GM12892 (cell line): ENCODE results near the gene ODF4.

ENCODE experiments used
- DNase-seq: peaks from one replicate; pipeline ENCODE4 v3.0.0; 2011; ENCODE audit not compliant: insufficient read length
- FAIRE-seq: peaks from 2 replicates; lab custom pipeline; 2011; peaks lifted over from hg19 to GRCh38; lab: Jason Lieb, UNC
- POLR2A ChIP-seq: IDR thresholded peaks from 2 replicates; pipeline ENCODE4 v1.6.1; 2011; ENCODE audit warnings: low read depth, low read length, control low read depth
- POLR2AphosphoS5 ChIP-seq: IDR thresholded peaks from 2 replicates; pipeline ENCODE4 v1.6.1; 2011; ENCODE audit warnings: low read depth, low read length, control low read depth
- TAF1 ChIP-seq: IDR thresholded peaks from 2 replicates; pipeline ENCODE4 v1.6.1; 2011; ENCODE audit warnings: low read depth, mild to moderate bottlenecking, control low read depth, low read length, borderline replicate concordance

Gene ODF4

DNA sequence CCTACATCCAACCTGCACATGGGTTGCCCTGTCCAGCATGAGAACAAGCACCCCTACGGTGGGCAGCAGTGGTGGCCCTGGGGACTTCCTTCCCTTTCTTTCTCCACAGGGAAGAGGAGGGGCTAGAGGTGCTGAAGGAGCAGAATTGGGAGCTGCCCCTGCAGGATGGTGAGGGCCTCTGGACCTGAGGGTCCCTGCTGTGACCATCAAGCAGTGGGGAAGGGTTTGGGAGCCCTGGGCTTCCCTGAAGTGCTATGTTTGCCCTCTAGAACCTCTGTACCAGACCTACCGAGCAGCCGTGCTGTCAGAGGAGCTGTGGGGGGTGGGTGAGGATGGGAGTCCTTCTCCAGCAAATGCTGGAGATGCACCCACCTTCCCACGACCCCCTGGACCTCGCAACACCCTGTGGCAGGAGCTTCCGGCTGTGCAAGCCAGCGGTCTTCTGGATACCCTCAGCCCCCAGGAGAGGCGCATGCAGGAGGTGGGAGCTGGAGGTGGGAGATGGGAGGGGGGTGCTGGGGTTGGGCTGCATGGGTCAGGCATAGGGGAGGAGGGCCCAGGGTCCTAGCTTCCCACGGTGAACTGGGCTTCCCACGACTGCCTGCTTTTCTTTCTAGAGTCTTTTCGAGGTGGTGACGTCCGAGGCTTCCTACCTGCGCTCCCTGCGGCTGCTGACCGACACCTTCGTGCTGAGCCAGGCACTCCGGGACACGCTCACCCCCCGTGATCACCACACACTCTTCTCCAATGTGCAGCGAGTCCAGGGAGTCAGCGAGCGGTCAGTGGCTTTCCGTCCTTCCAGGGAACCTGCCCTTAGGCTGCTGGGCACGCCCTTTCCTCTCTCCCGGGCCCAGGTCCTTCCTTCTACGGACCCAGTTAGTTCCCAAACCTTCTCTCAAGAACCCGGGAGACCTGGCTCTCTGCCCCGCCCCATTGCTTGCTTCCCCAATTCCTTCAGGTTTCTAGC lies 24.6 kb upstream of the ODF4 start:
- FAIRE-seq (no peak), DNase-seq (no peak)
- no peak for TF ChIP-seq TAF1
- no peak for TF ChIP-seq POLR2AphosphoS5
- TF ChIP-seq POLR2A, result no peak

DNA sequence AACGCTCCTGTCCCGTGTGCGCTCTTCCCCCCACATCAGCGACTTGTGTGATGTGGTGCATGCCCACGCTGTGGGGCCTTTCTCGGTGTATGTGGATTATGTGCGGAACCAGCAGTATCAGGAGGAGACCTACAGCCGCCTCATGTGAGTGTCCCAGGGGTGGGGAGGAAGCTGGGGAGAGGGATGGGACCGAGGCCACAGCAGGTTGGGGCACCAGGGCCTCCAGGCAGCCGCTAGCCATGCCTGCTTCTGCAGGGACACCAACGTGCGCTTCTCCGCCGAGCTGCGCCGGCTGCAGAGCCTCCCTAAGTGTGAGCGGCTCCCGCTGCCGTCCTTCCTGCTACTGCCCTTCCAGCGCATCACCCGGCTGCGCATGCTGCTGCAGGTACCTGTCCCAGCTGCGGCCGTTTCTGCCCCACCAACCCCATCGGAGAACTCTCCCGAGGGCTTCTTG lies 23.8 kb upstream of the ODF4 start:
- DNase-seq (no peak), FAIRE-seq (no peak)
- TF ChIP-seq POLR2A (no peak), POLR2AphosphoS5 (no peak), TAF1 (no peak)

DNA sequence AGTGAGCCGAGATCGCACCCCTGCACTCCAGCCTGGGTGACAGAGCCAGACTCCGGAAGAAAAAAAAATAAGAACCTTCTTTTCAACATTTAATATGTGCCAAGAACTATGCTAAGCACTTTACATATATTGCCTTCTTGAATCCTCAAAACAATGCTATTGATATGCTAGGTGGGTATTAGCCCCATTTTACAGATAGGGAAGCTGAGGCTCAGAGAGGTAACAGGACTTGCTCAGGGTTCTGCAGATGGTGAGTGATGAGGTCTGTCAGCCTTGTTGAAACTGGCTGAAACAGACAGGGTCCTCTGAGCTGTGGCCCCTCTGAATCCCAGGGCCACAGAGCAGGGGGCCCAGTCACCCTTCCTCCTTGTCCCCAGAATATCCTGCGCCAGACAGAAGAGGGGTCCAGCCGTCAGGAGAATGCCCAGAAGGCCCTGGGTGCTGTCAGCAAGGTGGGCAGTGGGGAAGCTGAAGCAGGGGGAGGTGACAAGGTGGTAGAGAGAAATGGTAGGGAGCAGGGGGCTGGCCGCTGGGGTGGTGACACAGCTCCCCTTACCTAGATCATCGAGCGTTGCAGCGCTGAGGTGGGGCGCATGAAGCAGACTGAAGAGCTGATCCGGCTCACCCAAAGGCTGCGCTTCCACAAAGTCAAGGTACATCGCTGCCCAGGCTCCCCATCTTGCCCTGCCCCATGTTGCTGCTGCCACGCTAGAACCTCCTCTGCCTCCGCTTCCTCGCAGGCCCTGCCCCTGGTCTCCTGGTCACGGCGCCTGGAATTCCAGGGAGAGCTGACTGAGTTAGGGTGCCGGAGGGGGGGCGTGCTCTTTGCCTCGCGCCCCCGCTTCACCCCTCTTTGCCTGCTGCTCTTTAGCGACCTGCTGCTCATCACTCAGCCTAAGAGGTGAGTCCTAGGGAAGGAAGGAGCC lies 21.4 kb upstream of the ODF4 start:
- no peak for FAIRE-seq
- TF ChIP-seq POLR2AphosphoS5, result no peak
- no peak for TF ChIP-seq POLR2A
- no peak for TF ChIP-seq TAF1
- no peak for DNase-seq

DNA sequence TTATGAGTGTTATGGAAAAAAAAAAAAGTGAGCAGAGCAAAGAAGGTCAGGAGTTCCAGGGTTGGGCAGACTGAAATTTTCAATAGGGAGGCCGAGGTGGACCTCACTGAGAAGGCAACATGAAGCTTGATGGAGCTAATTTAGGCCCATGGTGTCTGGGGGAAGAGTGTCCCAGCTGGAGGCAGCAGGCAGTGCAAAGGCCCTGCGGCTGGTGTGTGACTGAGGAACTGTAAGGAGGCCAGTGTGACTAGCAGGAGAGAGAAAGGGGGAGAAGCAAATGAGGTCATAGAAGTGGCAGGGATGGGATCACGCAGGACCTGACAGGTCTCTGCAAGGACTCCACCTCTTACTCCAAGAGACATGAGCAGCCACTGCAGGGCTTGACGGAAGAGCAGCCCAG lies 19.4 kb upstream of the ODF4 start:
- DNase-seq (no peak), FAIRE-seq (no peak)
- no peak for TF ChIP-seq POLR2A
- TF ChIP-seq POLR2AphosphoS5, result no peak
- no peak for TF ChIP-seq TAF1

- DNase-seq (no peak), FAIRE-seq (no peak)
- TF ChIP-seq TAF1, result no peak
- TF ChIP-seq POLR2AphosphoS5, result no peak
- no peak for TF ChIP-seq POLR2A
Measured at GRCh38 chr17:8320990-8321389, 18.6 kb upstream of the ODF4 start.

DNA sequence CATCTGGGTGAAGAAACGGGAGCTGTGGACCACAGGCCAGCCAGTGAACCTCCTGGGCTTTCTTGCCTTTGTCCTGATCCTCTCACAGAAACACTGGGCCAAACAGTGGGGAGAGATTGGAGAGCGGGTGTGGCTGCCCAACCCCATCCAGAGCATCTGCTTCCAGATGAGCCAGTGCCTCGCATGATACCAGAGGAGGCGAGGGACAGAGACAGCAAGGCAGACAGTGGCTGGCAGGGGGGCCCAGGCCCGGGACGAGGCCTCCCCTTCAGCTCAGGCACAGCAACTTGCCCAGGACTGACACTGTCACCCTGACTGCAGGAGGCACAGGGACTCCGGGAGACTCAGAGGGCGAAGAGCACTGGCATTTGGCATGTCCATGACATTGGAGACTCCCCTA lies 17.6 kb upstream of the ODF4 start:
- TF ChIP-seq TAF1 (no peak), POLR2A (no peak), POLR2AphosphoS5 (no peak)
- DNase-seq, result no peak
- FAIRE-seq, result no peak

DNA sequence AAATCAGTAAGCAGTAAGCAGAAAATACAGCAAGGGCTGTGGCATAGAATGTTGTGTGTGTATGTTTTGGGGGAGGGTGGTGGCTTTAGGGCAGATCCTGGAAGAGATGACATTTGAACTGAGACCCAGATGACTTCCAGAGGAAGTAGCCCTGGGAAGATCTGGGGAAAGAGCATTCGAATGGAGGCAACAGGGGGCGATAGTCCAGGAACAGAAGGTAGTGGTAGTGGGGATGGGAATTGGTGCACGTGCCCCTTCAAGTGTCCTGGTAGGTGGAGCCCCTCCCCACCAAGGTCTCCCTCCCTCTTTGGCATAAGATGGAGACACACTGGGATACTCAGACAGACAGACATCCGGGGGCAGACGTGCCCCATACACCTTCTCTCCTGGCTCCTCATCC lies 15.5 kb upstream of the ODF4 start:
- DNase-seq, result no peak
- TF ChIP-seq POLR2A, result no peak
- TF ChIP-seq POLR2AphosphoS5, result no peak
- TF ChIP-seq TAF1, result no peak
- FAIRE-seq, result no peak

GRCh38 chr17:8324923-8325322 lies 14.7 kb upstream of the ODF4 start:
- TF ChIP-seq TAF1, result no peak
- TF ChIP-seq POLR2A, result no peak
- no peak for TF ChIP-seq POLR2AphosphoS5
- FAIRE-seq (no peak), DNase-seq (no peak)

- FAIRE-seq (no peak), DNase-seq (no peak)
- no peak for TF ChIP-seq TAF1
- no peak for TF ChIP-seq POLR2AphosphoS5
- no peak for TF ChIP-seq POLR2A
Measured at GRCh38 chr17:8326511-8327302, 12.9 kb upstream of the ODF4 start.

- DNase-seq (no peak), FAIRE-seq (no peak)
- TF ChIP-seq TAF1 (no peak), POLR2A (no peak), POLR2AphosphoS5 (no peak)
Measured at GRCh38 chr17:8327303-8327649, 12.4 kb upstream of the ODF4 start.
